Measurements from ENCODE around the gene MEGF6. TPM values are rescaled to one million over a fixed set of nuclear protein-coding genes. Genes with fewer than 3 reads are reported as not detected.

Gene MEGF6
- total and polyA plus RNA-seq, 2 of the 8 experiments (the other 6 are each of a cell fraction or from before 2014, with no cell fraction given), result 4.1 to 14.8 TPM

- Histone ChIP-seq H3K23ac (ENCODE audit: insufficient read length) (no peak overlapping the region), H4K91ac (replicated peaks; ENCODE audit: insufficient read length, low read length) (no peak overlapping the region), H3K27ac (ENCODE audit: low read depth, low read length) (no peak overlapping the region), H3K36me3 (ENCODE audit: control insufficient read depth in 2 of 4, insufficient read depth in 4 of 4, low read length in 3 of 4) (peaks cover 0 to 4% (median 0%) of the 10 kb centered on the region in 4 experiments; a peak in 1 of 8 replicates), H2BK20ac (ENCODE audit: low read length) (no peak overlapping the region), H2BK15ac (ENCODE audit: low read length) (no peak overlapping the region), H2BK12ac (ENCODE audit: low read depth, low read length) (no peak overlapping the region), H3K27me3 (replicated peaks in 1 of 4; ENCODE audit: control insufficient read depth in 3 of 4, extremely low read depth in 1 of 4, insufficient read depth in 3 of 4, low read length in 3 of 4) (no peaks in the 10 kb centered on the region), H4K8ac (ENCODE audit: extremely low read depth, insufficient read depth, low read length) (no peak overlapping the region), H2AK5ac (ENCODE audit: low read depth, low read length) (no peak overlapping the region), H2BK120ac (replicated peaks; ENCODE audit: low read depth, low read length) (no peak overlapping the region), H3K56ac (replicated peaks; ENCODE audit: insufficient read length, low read depth, low read length) (no peak overlapping the region), H3K4ac (replicated peaks; ENCODE audit: insufficient read length, low read depth, low read length) (no peak overlapping the region), H2BK5ac (ENCODE audit: low read depth, low read length) (no peak overlapping the region), H3K4me2 (ENCODE audit: insufficient read depth in 1 of 2, low read depth in 2 of 2, low read length in 2 of 2) (no peak overlapping the region), H3K9me3 (ENCODE audit: insufficient read depth in 2 of 2, low read depth in 1 of 2, low read length in 1 of 2) (no peaks in the 10 kb centered on the region), H3K4me3 (ENCODE audit: extremely low read depth in 1 of 4, insufficient read depth in 2 of 4, low read depth in 3 of 4, low read length in 4 of 4) (no peak overlapping the region), H3K4me1 (replicated peaks in 1 of 4; ENCODE audit: control insufficient read depth in 3 of 4, insufficient read depth in 4 of 4, low read length in 3 of 4) (peaks cover 0 to 13% (median 9%) of the 10 kb centered on the region in 4 experiments; a peak in 6 of 7 replicates), H4K5ac (ENCODE audit: insufficient read length, low read depth, low read length) (no peak overlapping the region), H3K79me2 (ENCODE audit: control insufficient read depth in 1 of 2, insufficient read depth in 2 of 2, low read length in 2 of 2) (no peaks in the 10 kb centered on the region), H3K79me1 (ENCODE audit: low read depth, low read length) (no peaks in the 10 kb centered on the region; the same call in 1 of the 2 replicates), H2AFZ (ENCODE audit: low read length) (no peak overlapping the region), H3K23me2 (ENCODE audit: low read depth, low read length) (peaks cover 5% of the 10 kb centered on the region; the same call in 1 of the 2 replicates), H3K18ac (ENCODE audit: extremely low read depth, low read length) (no peak overlapping the region), H3K14ac (ENCODE audit: insufficient read length) (no peak overlapping the region), H4K20me1 (replicated peaks in 1 of 2; ENCODE audit: control insufficient read depth in 1 of 2, insufficient read depth in 2 of 2, low read length in 2 of 2) (peaks cover 0 to 10% of the 10 kb centered on the region in 2 experiments), H3K9ac (replicated peaks in 1 of 4; ENCODE audit: extremely low read depth in 1 of 4, low read depth in 3 of 4, low read length in 3 of 4) (no peak overlapping the region)
- FAIRE-seq (no peak), DNase-seq (ENCODE audit: low read depth in 1 of 2, low spot score in 2 of 2) (no peak)
- ChIA-PET POLR2A (ENCODE audit: partially characterized antibody) (no interaction called here), CTCF (ENCODE audit: partially characterized antibody) (interaction anchor here (1.0 to 3.7 kb wide), 4 partner anchors 14 to 154 kb away, joined by 3 to 12 read pairs (median 3); no protein-coding TSS in a partner anchor)
- TF ChIP-seq SP4 (IDR thresholded peaks at IDR 0.05; ENCODE audit: low read length) (no peak), ZNF274 (IDR thresholded peaks at IDR 0.05; ENCODE audit: borderline replicate concordance, extremely low read depth, low read length) (no peak), JUND (IDR thresholded peaks at IDR 0.05; ENCODE audit: low read length) (no peak), TCF12 (IDR thresholded peaks at IDR 0.05; ENCODE audit: low read depth, low read length) (no peak), HDAC6 (IDR thresholded peaks at IDR 0.05; ENCODE audit: low read depth, low read length) (no peak), RXRA (IDR thresholded peaks at IDR 0.05; ENCODE audit: insufficient read depth, low read depth, low read length) (no peak), SIN3A (conservative IDR thresholded peaks at IDR 0.05 in 1 of 2, IDR thresholded peaks at IDR 0.05 in 1 of 2; ENCODE audit: low read depth in 1 of 2, low read length in 2 of 2) (no peak), SAP30 (IDR thresholded peaks at IDR 0.05; ENCODE audit: insufficient read depth, insufficient replicate concordance, low read length) (no peak), KDM5A (IDR thresholded peaks at IDR 0.05; ENCODE audit: low read length) (no peak), SIX5 (IDR thresholded peaks at IDR 0.05; ENCODE audit: low read depth, low read length) (no peak), MAFK (IDR thresholded peaks at IDR 0.05; ENCODE audit: low read depth, low read length) (no peak), NRF1 (IDR thresholded peaks at IDR 0.05; ENCODE audit: low read depth, low read length) (no peak), CHD1 (IDR thresholded peaks at IDR 0.05; ENCODE audit: low read depth, low read length) (no peak), SP1 (IDR thresholded peaks at IDR 0.05; ENCODE audit: low read depth, low read length) (no peak)
- WGBS, 2 experiments (ENCODE audit: extremely low coverage in 1 of 2, insufficient coverage in 1 of 2, insufficient read length in 1 of 2, insufficient replicate concordance in 2 of 2, low coverage in 1 of 2, low lambda C conversion rate in 2 of 2, missing lambda C conversion rate in 1 of 2), result 93% methylated on average over 16 of the region's 16 CpGs; no CpG with 5 or more reads in 1 of the 2 experiments
These were observed 144.8 kb downstream of the MEGF6 start for GRCh38 chr1:3466366-3467075.

Measured in H1 (cell line).